Natural killer cell (primary cell): ENCODE data around the gene RAD21L1. TPM values are rescaled to one million over a fixed set of nuclear protein-coding genes. Genes with fewer than 3 reads are reported as not detected.

ENCODE experiments used
- ATAC-seq, 3 donors: fragments of 150-1000 bp in 2 of 3; fragments of 200-7000 bp in 1 of 3; cut with Tn5 transposase; 1 replicate in 1 of 3; 2 replicates in 2 of 3; pipeline ENCODE4 v1.10.0; 2021; ENCODE audit warnings: mild to moderate bottlenecking in 2 of 3, moderate library complexity in 2 of 3
- DNase-seq, 2 donors: peaks; one replicate each; pipeline versions ENCODE4 v3.0.0 to v3.0.0-alpha.2; 2013 to 2021; ENCODE audit warnings: mixed read lengths in 1 of 2
- H3K27ac ChIP-seq: one replicate; pipeline ENCODE4 v1.5.1; 2013; ENCODE audit warnings: mild to moderate bottlenecking, low read length
- H3K27me3 ChIP-seq: one replicate; pipeline ENCODE4 v1.6.1; 2013; ENCODE audit warnings: low read length; ENCODE audit not compliant: control insufficient read depth, insufficient read depth
- H3K36me3 ChIP-seq: one replicate; pipeline ENCODE4 v1.6.1; 2013; ENCODE audit warnings: low read length; ENCODE audit not compliant: control insufficient read depth, insufficient read depth
- H3K4me1 ChIP-seq: one replicate; pipeline ENCODE4 v1.6.1; 2013; ENCODE audit warnings: low read length; ENCODE audit not compliant: control insufficient read depth, insufficient read depth
- H3K4me3 ChIP-seq: one replicate; pipeline ENCODE4 v1.5.1; 2013; ENCODE audit warnings: low read length
- H3K9me3 ChIP-seq: one replicate; pipeline ENCODE4 v1.6.1; 2013; ENCODE audit warnings: low read length; ENCODE audit not compliant: control insufficient read depth, insufficient read depth
- H3K27ac Mint-ChIP-seq, 2 donors: one replicate each; pipeline ENCODE4 v1.8.0; 2022; ENCODE audit warnings: mild to moderate bottlenecking in 2 of 2, mixed read lengths in 2 of 2, moderate library complexity in 1 of 2
- H3K27me3 Mint-ChIP-seq, 2 donors: one replicate each; pipeline ENCODE4 v1.8.0; 2022; ENCODE audit warnings: low read depth in 2 of 2, mixed read lengths in 2 of 2
- H3K36me3 Mint-ChIP-seq: one replicate; pipeline ENCODE4 v1.8.0; 2022; ENCODE audit warnings: mixed read lengths
- H3K4me1 Mint-ChIP-seq, 2 donors: one replicate each; pipeline ENCODE4 v1.8.0; 2022; ENCODE audit warnings: mixed read lengths in 2 of 2
- H3K4me3 Mint-ChIP-seq: one replicate; pipeline ENCODE4 v1.8.0; 2022; ENCODE audit warnings: mild to moderate bottlenecking, moderate library complexity, mixed read lengths
- H3K9me3 Mint-ChIP-seq, 2 donors: one replicate each; pipeline ENCODE4 v1.8.0; 2022; ENCODE audit warnings: mixed read lengths in 2 of 2
- CTCF ChIP-seq: fragments of 200-600 bp; IDR thresholded peaks from one replicate; pipeline ENCODE4 v1.8.0; 2022; ENCODE audit warnings: antibody characterized with exemption
- WGBS: methylation state at CpG from one replicate; pipeline ENCODE4 v1.1.7; 2013; ENCODE audit warnings: missing lambda C conversion rate; ENCODE audit not compliant: insufficient coverage; 5-methylcytosine and 5-hydroxymethylcytosine counted together
- intact Hi-C: fragments of 100-400 bp; cut with micrococcal nuclease; formaldehyde crosslinking; loops from one replicate; pipeline ENCODE4 v1.14.2; 2022
- total RNA-seq, 4 donors: library from RNA; stranded (reverse); fragments of 120-200 nt in 1 of 4; gene quantifications; one replicate each; pipeline versions ENCODE4 v1.2.3 to v1.2.4, GENCODE V29; 2013 to 2022

Gene RAD21L1
- total RNA-seq, 3 donors from 2014 or later (not counting 1 experiment from before 2014, with no cell fraction given): not detected

DNA sequence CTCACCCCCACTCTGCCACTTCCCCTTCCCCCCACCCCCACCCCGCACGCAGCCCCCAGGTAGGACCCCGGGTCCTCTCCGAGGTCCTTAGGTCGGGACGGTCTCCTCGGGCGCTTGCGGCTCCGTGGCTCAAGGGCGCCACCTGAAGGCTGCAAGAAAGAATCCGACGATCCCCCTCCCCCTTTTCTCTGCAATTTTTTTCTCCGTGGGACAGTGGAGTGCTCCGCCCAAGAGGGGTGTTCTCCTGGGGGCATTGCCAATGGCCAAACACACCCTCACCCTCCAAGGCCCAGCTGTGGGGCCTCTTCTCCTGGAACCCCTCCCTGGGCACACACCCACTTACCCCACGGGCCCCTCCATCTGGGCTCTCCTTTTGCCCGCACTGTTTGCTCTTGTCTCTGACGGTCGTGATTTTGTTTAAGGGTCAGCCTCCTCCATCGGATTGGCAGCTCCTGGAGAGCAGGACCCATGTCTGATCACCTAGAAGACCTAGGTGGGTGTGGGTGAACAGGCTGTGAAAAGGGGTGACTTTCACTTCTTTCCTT, 40.0 kb upstream of the RAD21L1 start:
- Mint-ChIP-seq H3K4me1 (peaks cover 0 to 13% of the 10 kb centered on the region in 2 donors), H3K36me3 (no peaks in the 10 kb centered on the region), H3K27me3 (peaks cover 21 to 27% of the 10 kb centered on the region in 2 donors), H3K4me3 (peak overlapping the region; percentile 70), H3K9me3 (no peaks in the 10 kb centered on the region), H3K27ac (no peak overlapping the region)
- DNase-seq (peak; percentile 27 to 67), ATAC-seq (peak in 2 of 3 donors; percentile 68 to 69)
- intact Hi-C loops: no loop called here
- H3K27ac ChIP-seq: no peak overlapping the region
- peak; percentile 42 for TF ChIP-seq CTCF
- H3K36me3 ChIP-seq: no peaks in the 10 kb centered on the region
- 13% methylated on average over 20 of the region's 20 CpGs for WGBS
- H3K4me3 ChIP-seq: no peak overlapping the region
- H3K9me3 ChIP-seq: no peaks in the 10 kb centered on the region
- H3K27me3 ChIP-seq: no peaks in the 10 kb centered on the region
- H3K4me1 ChIP-seq: no peaks in the 10 kb centered on the region

GRCh38 chr20:1186367-1186991, 39.4 kb upstream of the RAD21L1 start:
- H3K4me1 Mint-ChIP-seq: peaks cover 0 to 13% of the 10 kb centered on the region in 2 donors
- peaks cover 21 to 27% of the 10 kb centered on the region in 2 donors for H3K27me3 Mint-ChIP-seq
- no peak overlapping the region for H3K27ac Mint-ChIP-seq
- TF ChIP-seq CTCF: no peak
- no peak overlapping the region for H3K4me3 Mint-ChIP-seq
- Histone ChIP-seq H3K27ac (no peak overlapping the region), H3K4me1 (no peaks in the 10 kb centered on the region), H3K9me3 (no peaks in the 10 kb centered on the region), H3K27me3 (no peaks in the 10 kb centered on the region), H3K4me3 (no peak overlapping the region), H3K36me3 (no peaks in the 10 kb centered on the region)
- no peak for DNase-seq
- no peak for ATAC-seq
- H3K9me3 Mint-ChIP-seq: no peaks in the 10 kb centered on the region
- H3K36me3 Mint-ChIP-seq: no peaks in the 10 kb centered on the region
- WGBS: 89% methylated on average over 11 of the region's 13 CpGs
- intact Hi-C loops: no loop called here

DNA sequence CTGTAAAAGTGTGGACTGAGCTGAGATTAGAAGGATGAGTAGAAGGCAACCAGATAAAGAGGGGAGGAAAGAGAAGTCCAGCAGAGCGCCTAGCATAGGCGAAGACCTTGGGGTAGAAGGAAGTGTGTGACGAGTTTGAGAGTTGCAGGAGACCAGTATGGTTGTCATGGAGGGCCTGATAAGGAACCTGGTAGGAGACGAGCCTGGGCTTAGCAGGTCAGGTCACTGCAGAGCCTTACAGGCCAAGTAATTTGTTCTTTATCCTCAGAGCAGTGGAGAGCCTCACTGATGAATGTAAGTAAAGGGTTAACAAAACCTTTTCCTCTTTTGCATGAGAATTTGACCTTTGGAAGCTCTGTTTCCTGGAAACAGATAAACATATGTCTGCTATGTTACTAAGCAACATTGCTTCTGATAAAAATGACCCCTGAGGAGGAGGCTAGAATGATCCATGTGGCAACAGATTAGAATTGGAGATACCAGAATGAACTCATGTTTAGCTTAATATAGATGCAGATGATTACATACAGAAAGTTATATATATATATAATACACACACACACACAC, 38.2 kb upstream of the RAD21L1 start:
- WGBS: 73% methylated on average over 4 of the region's 4 CpGs
- intact Hi-C loops: no loop called here

More for the DNA sequence above, 38.2 kb upstream of the RAD21L1 start:
- H3K4me1 Mint-ChIP-seq: peaks cover 0 to 13% of the 10 kb centered on the region in 2 donors
- Histone ChIP-seq H3K36me3 (no peaks in the 10 kb centered on the region), H3K4me1 (no peaks in the 10 kb centered on the region), H3K4me3 (no peak overlapping the region), H3K27me3 (no peaks in the 10 kb centered on the region), H3K9me3 (no peaks in the 10 kb centered on the region), H3K27ac (no peak overlapping the region)
- ATAC-seq (no peak), DNase-seq (no peak)
- H3K27me3 Mint-ChIP-seq: peaks cover 21 to 27% of the 10 kb centered on the region in 2 donors
- no peak for TF ChIP-seq CTCF
- no peaks in the 10 kb centered on the region for H3K36me3 Mint-ChIP-seq
- H3K27ac Mint-ChIP-seq: no peak overlapping the region
- H3K4me3 Mint-ChIP-seq: no peak overlapping the region
- H3K9me3 Mint-ChIP-seq: no peaks in the 10 kb centered on the region
